DOHH2 (cell line): ENCODE results near the gene GPR21.

Source experiments
- EZH2phosphoT487 ChIP-seq: fragments of 200-600 bp; sonication (generic); IDR thresholded peaks from 2 replicates; pipeline ENCODE4 v1.6.1; 2017; ENCODE audit warnings: borderline replicate concordance, mild to moderate bottlenecking, antibody characterized with exemption, low read length, moderate library complexity, mixed read lengths
- TF ChIP-seq, protein P1 (sequence below): fragments of 200-600 bp; sonication (generic); IDR thresholded peaks from one replicate; pipeline ENCODE4 v1.5.1; 2014; ENCODE audit warnings: antibody characterized with exemption, mild to moderate bottlenecking, low read depth, low read length; ENCODE audit not compliant: poor library complexity, severe bottlenecking

DNA sequence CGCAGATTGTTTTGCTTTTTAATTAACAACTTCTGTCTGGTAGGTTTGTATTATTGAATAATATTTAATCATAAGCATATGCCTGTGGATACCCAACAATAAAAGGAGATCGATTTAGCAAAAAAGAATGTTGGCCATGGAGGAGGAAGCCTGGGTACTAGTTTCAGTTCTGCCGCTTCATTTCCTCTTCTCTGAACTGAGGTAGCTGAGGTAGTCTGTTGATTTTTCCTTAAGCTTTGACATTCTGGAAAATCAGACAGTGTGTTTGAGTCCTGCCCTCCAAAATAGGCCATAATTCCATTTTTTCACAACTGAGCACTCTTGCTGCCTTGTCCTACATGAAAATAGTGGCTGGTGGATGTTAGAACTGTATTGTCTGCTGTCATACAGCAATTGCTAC, 6.0 kb upstream of the GPR21 start:
- TF ChIP-seq, protein P1, sequence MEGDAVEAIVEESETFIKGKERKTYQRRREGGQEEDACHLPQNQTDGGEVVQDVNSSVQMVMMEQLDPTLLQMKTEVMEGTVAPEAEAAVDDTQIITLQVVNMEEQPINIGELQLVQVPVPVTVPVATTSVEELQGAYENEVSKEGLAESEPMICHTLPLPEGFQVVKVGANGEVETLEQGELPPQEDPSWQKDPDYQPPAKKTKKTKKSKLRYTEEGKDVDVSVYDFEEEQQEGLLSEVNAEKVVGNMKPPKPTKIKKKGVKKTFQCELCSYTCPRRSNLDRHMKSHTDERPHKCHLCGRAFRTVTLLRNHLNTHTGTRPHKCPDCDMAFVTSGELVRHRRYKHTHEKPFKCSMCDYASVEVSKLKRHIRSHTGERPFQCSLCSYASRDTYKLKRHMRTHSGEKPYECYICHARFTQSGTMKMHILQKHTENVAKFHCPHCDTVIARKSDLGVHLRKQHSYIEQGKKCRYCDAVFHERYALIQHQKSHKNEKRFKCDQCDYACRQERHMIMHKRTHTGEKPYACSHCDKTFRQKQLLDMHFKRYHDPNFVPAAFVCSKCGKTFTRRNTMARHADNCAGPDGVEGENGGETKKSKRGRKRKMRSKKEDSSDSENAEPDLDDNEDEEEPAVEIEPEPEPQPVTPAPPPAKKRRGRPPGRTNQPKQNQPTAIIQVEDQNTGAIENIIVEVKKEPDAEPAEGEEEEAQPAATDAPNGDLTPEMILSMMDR = no peak
- no peak for TF ChIP-seq EZH2phosphoT487
